Dedifferentiated amniotic fluid mesenchymal stem cell (primary cell): Measurements from ENCODE around the gene BACH2.
"Not testable (repeated sequence)": the region's sequence is repeated elsewhere in the genome, so short reads cannot be mapped to it uniquely, and the experiment has no call there.

Experiments used
- DNase-seq: peaks from one replicate; pipeline ENCODE4 v3.0.0-alpha.2; 2016; ENCODE audit errors: extremely low spot score

The BACH2 gene

GRCh38 chr6:90068703-90069523 lies 227.7 kb downstream of the BACH2 start:
- no peak for DNase-seq

GRCh38 chr6:90068264-90068663 lies 228.4 kb downstream of the BACH2 start:
- DNase-seq: no peak

- no peak for DNase-seq
Observed at GRCh38 chr6:90066697-90067096, 229.9 kb downstream of the BACH2 start.

DNA sequence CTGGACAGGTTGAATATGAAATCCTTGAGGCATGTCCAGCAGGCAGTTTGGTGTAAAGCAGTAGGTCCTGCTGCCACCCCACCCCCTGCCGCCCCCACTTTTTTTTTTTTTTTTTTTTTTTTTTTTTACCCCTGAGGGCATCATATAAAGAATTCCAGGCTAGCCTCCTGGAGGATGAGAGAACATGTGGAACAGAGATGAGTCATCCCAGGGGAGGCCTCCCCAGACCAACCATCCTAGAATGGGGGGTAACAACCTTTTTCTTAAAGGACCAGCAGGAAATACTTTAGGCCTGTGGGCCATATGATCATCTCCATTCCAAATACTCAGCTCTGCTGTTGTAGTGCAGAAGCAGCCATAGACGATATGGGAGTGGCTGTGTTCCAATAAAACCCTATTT lies 231.5 kb downstream of the BACH2 start:
- no peak for DNase-seq

- DNase-seq: no peak
Observed at GRCh38 chr6:90062667-90063066, 234.0 kb downstream of the BACH2 start.

DNA sequence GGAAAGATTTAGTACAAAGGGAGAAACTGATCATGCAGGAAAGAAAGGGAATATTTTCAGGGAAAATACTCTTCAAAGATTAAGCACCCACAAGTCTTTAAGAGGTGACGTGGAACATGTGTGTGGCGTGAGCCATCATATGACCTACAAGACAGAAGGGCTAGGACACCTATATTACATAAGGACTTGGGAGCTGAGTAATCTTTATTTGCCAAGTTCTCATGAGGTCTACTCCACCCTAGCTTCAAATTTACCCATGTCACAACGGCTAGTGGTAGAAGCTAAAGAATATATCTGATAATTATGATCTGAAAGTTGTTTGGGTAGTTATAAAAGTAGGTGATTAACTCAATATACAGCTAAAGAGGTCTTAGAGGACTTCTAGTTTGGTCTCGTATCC lies 234.6 kb downstream of the BACH2 start:
- no peak for DNase-seq

DNA sequence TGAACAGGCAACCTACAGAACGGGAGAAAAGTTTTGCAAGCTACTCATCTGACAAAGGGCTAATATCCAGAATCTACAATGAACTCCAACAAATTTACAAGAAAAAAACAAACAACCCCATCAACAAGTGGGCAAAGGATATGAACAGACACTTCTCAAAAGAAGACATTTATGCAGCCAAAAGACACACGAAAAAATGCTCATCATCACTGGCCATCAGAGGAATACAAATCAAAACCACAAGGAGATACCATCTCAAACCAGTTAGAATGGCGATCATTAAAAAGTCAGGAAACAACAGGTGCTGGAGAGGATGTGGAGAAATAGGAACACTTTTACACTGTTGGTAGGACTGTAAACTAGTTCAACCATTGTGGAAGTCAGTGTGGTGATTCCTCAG lies 237.5 kb downstream of the BACH2 start:
- not testable (repeated sequence) for DNase-seq

DNA sequence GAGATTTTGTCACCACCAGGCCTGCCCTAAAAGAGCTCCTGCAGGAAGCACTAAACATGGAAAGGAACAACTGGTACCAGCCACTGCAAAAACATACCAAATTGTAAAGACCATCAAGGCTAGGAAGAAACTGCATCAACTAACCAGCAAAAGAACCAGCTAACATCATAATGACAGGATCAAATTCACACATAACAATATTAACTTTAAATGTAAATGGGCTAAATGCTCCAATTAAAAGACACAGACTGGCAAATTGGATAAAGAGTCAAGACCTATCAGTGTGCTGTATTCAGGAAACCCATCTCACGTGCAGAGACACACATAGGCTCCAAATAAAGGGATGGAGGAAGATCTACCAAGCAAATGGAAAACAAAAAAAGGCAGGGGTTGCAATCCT lies 240.7 kb downstream of the BACH2 start:
- not testable (repeated sequence) for DNase-seq

- not testable (repeated sequence) for DNase-seq
Observed at GRCh38 chr6:90054193-90054592, 242.4 kb downstream of the BACH2 start.

DNA sequence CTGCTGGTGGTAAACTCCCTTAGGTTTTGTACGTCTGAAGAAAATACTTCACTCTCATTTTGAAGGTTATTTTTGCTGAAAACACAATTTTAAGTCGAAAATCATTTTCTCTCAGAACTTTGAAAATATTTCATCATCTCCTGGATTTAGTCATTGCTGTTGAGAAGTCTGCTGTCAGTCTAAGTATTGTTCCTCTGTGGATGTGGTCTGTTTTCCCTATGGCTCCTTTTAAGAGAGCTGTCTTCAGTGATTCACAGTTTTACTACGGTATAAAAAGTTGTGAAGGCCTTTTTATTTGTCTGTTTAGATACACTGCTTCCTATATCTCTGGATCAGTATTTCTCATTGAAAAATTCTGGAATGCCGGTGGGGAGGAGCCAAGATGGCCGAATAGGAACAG lies 243.0 kb downstream of the BACH2 start:
- no peak for DNase-seq

DNA sequence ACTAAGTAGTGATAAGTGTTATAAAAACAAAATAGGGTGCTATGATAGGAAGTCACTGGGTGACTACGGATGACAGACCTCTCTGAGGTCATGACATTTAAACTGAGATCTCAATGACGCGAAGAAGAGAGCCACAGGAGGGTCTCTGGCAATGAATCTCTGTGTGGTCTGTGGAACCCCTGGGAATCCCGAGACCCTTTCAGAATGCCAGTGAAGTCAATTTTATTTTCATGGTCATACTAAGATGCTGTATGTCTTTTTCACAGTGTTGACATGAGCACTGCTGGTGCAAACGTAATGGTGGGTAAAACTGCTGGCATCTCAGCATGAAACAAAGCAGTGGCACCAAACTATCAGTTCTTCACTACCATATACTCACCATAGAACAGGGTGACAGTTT lies 247.3 kb downstream of the BACH2 start:
- DNase-seq: no peak

GRCh38 chr6:90048206-90048967 lies 248.3 kb downstream of the BACH2 start:
- no peak for DNase-seq

GRCh38 chr6:90045535-90045934 lies 251.1 kb downstream of the BACH2 start:
- DNase-seq: no peak

GRCh38 chr6:90044833-90045381 lies 251.7 kb downstream of the BACH2 start:
- DNase-seq: no peak

- DNase-seq: no peak
Observed at GRCh38 chr6:90044182-90044832, 252.3 kb downstream of the BACH2 start.

- no peak for DNase-seq
Observed at GRCh38 chr6:90040931-90041330, 255.7 kb downstream of the BACH2 start.

- no peak for DNase-seq
Observed at GRCh38 chr6:90039911-90040310, 256.7 kb downstream of the BACH2 start.

DNA sequence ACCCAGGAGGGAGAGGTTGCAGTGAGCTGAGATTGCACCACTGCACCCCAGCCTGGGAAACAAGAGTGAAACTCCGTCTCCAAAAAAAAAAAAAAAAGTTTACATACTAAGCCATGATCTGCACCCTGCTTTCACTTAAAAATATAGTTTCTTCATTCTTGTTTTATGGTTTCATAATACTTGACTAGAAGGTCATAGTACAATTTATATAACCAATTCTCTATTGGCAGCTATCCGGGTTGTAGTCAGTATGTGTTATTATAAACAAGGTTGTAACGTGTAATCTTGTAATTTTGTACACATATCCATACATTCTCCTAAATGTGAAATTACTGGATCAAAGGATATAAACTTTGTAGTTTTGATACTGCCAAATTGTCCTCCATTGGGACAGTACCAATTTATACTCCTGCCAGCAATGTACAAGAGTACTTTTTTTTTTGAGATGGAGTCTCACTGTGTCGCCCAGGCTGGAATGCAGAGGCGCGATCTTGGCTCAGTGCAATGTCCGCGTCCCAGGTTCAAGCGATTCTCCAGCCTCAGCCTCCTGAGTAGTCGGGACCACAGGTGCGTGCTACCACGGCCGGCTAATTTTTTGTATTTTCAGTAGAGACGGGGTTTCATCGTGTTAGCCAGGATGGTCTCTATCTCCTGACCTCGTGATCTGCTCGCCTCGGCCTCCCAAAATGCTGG lies 257.5 kb downstream of the BACH2 start:
- DNase-seq: no peak

- DNase-seq: no peak
Observed at GRCh38 chr6:90036963-90037362, 259.7 kb downstream of the BACH2 start.

GRCh38 chr6:90035047-90035723 lies 261.5 kb downstream of the BACH2 start:
- DNase-seq: no peak

- DNase-seq: no peak
Observed at GRCh38 chr6:90033746-90034271, 262.8 kb downstream of the BACH2 start.
